NCI-H774 (cell line): Measurements from ENCODE around the gene VSIG10L.

Experiments
- DNase-seq: peaks from one replicate; lab custom pipeline; 2025; lab: John Stamatoyannopoulos, UW

Gene VSIG10L

DNA sequence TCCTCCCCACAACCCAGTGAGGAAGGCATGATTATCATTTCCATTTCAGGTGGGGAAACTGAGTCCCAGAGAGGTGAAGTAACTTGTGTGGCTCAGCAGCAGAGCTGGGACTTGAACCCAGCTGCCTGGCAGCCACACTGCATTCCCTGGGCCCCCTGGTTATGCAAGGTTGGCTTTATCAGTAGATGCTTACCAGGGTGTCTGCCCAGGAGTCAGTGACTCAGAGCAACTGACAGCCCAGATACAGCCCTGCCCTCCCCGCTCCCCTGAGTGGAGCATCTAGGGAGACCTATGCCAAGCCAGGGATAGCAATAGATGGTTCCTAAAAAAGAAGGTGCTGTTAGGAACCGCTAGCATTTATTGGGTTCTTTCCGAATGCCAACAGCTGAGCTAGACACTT, 24.6 kb downstream of the VSIG10L start:
- DNase-seq = no peak

DNA sequence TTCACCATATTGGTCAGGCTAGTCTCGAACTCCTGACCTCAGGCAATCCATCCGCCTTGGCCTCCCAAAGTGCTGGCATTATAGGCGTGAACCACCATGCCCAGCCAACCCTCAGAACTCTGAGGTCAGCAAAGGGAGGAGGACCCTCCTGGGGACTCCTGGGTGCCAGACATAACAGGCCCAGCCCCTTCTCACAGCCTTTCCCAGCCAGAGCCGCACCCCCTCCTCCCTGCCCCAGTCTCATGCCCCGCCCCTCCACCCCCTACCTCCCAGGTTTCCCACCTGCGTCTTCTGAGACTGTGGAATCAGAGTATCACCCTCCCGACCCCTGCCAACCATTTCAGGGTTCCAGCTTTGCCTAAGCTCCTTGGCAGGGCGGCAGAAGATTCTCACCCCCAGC, 25.3 kb downstream of the VSIG10L start:
- DNase-seq = no peak

DNA sequence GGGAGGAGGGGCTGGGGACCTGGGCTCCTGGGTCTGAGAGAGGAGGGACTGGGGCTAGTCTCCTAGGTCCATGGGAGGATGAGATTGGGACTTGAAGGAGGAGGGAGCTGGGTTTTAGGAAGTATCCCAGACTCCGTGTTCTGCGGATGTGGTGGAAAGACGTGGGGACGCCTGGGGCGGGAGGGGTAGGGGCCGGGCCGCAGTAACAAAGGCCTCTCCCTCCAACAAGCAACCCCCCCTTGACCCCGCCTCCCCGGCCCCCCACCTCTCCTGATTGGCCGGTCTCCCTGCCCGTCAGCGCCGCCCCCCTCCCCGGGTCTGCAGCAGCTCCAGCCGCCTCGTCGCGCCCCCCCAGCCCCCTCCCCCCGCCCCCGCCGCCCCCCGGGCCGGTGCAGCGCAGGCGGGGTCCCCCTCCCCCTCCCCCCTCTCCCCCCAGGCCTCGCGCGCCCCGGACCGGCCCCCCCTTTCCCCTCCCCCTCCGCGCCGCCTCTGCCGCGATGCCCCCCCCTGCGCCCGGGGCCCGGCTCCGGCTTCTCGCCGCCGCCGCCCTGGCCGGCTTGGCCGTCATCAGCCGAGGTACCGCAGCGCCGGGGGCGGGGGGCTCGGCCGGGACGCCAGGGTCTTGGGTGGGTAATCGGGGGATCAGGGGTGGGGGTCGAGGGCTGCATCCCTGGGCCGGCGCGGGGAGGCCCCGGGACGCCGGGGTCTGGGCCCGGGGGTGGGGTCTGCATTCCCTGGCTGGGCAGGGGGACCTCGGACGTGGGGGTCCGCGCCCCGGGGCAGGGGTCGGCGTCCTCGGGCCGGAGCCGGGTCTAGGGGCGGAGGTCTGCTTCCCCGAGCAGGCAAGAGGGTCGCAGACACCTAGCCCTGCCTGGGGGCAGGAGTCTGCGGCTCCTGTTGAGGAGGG, 30.3 kb downstream of the VSIG10L start, which contains the start of gene IGLON5:
IGLON5 (plus strand) TSS at position 294 of the 907 bp plus-strand sequence; CDS start at position 498, 204 bp downstream.
- no peak for DNase-seq

DNA sequence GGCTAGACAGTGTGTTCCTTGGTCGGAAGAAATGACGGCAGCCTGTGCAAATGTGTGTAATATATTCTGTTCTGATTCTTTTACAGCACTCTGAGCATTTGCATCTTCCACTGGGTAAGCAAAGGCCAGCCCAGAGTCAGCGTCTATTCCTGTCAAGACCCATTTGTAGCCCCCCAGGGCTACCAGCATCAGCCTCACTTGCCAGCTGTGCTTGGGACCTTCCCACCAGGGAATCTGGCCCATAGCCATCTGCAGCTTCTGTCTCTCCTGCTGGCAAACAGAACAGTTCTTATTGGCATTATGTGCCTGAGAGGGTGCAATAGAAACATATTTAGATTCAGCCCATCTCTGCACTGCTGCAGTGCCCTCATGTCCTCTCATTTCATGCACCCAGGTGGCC, 36.5 kb downstream of the VSIG10L start:
- no peak for DNase-seq

DNA sequence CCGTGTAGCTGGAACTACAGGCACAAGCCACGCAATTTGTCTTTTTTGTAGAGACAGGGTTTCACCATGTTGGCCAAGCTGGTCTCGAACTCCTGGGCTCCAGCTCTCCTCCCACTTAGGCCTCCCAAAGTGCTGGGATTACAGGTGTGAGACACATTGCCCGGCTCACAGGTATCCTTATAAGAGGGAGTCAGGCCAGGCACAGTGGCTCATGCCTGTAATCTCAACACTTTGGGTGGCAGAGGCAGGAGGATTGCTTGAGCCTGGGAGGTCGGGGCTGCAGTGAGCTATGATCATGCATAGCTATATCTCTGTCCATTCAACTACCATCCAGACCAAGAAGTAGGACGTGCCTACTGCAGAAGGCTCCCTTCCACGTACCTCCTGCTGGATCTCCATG, 40.7 kb downstream of the VSIG10L start:
- DNase-seq = no peak

DNA sequence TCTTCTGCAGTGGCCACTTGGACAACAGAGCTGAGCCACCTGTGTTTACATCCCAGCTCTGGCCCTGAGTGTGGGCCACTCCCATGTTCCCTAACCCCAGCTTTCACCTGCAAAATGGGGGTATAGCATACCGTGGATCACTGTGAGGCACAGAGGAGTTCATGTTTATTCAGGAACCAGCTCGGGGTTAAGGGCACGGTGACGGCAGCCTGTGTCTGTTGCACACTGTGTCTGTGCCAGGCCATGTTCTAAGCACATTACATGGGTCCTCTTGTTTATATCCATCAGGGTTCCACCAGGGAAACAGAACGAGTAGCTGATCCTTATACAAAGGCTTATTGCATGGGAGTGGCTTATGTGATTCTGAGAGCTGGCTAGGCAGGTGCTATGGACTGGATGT, 44.5 kb downstream of the VSIG10L start:
- no peak for DNase-seq

DNA sequence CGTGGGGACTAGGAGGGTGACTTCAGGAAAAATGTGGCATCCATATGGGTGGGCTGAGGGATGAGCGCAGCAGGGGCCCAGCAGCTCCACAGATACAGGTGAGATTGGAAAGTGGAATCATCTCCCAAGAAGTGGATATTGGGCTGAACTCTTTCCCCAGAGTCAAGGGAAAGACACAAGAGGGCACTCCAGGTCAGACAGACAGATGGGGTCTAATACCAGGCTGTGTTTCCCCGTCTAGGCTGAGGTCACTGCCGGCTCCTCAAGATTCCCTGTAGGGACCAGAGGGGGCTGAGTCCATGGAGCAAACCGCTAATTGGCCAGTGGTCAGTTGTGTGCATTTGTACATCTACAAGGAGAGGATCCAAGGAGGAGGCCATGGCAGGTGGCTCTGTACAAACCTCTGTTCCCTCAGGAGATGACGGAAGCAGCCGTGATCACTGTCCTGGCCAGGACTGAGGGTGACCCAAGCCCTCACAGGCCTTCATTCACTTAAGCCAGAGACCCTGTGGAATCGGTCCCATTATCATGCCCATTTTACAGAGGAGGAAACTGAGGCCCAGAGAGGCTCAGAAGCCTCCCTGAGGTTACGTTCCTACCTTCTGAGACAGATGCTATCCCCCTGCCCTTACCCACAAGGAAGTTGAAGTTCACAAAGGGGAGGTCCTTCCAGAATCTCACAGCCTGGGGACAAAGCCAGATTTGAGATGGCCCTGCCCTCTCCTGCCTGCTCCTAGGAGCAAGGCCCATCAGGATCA, 45.4 kb downstream of the VSIG10L start:
- no peak for DNase-seq

DNA sequence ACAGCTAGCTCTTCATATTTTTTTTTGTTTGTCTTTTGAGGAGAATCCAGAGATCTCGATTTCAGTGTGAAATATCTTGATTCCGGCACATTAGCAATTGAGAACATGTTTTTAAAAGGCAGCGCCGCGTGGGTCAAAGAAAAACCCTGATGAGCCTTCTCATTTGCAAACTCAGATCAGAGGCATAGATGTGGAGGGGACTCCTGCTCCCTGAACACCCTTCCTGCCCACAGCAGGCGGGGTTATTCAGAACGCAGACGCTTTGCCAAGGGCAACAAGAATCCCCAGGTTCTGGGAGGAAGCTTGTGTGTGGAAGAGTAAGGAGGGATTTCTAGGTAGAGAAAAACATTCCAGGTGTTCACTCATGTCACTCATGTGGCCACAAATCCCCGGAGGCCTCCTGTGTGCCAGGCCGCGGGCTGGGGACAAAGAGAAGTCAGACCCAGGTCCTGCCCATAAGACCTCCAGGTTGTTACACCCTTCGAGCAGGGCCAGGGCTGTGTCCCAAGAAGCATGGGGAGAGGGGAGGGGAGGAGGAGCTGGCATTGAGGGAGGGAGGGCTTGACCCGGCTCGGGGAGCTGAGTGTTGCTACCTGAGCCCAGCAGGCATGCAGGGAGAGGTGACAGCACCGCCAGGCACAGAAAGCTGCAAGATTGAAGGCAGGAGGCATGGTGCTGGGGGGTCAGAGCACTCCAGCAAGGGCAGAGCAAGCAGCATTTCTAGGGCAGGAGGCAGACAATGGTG, 46.4 kb downstream of the VSIG10L start:
- DNase-seq = no peak

DNA sequence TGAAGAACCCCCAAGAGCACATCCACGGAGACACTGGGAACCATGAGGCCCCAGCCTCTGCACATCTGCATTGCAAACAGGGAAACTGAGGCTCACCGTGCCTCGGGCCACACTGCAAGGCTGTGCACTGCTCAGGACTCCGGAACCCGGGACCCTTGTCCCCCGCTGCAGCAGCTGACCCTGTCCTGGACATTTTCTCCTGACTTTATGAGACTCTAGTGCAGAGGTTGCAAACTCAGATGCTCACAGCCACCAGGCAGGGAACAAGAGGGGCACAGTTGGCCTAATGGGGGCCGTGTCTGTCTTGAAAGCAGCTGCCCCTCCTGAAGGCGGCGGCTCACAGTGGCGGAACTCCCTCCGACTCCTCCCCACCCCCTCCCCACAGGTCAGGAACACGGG, 47.0 kb downstream of the VSIG10L start:
- no peak for DNase-seq

DNA sequence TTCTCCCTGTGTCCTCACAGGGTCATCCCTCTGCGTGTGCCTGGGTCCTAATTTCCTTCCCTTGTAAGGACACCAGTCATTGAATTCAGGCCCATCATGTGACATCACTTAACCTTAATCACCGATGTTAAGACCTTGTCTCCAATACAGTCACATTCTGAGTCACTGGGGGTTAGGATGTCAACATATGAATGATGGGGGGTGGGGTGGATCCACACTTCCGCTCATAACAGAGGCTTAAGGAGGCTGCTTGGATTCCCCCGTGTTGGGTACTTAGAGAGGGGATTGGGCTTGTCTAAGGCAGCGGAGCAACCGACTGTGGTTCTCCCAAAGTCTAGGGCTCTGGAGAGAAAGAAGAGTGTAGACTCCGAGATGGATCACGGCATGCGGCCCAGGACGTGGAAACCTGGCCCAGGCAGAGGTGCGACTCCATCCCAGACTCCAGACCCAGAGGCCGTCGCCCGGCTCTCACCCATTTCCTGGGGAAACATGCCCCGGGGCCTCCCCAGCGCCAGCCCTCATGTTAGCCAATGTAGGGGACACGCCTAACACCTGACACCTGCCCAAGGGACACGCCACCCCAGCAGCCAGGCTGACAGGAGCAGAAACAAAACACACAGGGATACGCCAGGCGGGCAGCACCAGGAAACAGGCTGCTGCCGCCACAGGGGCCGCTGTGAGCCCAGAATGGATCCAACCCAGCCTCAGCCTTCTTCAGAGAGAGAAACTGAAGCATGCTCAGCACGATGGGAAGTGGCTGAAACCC, 47.5 kb downstream of the VSIG10L start:
- no peak for DNase-seq

DNA sequence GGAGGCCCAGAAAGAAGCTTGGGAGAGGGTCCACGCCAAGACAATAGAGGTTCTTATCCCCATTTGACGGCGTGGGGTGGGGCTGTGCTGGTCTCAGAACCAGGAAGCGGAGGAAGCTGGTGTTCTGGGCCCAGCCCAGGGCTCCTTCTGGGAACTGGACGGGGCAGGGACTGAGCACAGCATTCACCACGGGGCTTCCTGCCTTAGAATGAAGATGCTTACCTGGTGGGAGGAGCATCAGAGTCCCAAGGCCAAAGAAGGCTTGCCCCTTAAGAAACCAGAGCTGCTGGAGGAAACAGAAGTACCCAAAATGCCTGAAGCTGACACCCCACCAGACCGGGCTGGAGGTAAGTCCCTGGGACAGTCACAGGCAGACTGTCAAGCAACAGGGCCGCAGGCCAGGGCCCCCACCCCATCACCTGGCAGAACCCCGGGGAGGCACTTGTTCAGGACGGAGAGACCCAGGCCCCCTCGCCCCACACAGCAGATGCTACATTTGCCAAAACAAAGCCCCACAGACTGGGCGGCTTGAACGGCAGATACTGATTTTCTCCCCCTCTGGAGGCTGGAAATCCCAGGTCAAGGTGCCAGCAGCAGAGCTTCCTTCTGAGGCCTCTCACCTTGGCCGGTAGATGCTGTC, 48.2 kb downstream of the VSIG10L start:
- no peak for DNase-seq

DNA sequence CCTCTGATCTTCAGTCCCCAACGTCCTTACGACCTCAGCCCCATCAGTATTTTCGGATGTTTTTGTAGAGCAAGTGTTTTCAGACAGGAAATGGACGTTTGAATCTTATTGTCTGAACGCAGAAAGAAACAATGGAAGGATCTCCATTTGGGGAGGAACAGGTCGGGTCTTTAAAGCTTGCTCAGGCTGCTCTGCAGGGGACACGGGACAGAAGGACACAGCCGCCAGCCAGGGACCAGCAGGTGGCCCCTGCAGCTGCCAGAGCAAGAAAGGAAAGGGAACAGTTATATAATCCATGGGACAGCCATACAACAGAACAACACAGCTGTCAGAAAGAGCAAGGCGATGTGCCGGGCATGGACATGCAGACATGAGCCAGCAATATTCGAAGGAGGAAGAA, 49.0 kb downstream of the VSIG10L start:
- DNase-seq = no peak

DNA sequence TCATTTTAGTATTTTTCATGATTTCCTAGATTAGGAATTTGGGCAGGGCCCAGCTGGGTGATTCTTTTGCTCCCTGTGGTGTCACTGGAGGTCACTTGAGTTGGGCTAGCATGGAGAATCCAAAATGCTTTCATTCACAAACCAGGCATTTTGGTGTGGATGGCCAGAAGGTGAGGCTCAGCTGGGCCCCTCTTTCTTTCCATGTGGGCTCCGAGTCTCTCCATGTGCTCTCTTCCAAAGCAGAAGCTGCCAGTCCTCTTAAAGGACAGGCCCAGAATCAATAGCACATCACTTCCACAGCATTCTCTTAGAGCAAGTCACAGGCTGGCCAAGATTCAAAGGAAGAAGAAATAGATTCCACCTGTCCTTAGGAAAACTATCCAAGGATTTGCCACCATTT, 52.3 kb downstream of the VSIG10L start:
- DNase-seq = no peak

DNA sequence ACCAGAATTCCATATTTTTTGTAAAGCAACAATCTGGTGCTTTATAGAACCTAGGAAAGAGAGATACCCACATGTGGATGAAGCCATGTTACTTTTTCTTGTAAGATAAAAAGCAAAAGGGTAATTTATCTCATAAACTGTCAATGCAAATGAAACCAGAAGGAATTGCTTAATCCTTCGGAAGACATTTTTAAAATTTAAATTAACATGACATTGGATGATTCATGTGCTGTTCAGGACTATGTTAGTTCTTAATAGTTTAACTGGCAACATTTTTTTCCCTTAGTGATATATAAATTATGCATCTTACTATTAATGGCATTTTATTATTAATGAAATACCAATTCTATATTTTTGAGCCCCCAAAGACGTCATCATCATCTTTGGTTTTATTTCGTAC, 56.3 kb downstream of the VSIG10L start:
- no peak for DNase-seq

DNA sequence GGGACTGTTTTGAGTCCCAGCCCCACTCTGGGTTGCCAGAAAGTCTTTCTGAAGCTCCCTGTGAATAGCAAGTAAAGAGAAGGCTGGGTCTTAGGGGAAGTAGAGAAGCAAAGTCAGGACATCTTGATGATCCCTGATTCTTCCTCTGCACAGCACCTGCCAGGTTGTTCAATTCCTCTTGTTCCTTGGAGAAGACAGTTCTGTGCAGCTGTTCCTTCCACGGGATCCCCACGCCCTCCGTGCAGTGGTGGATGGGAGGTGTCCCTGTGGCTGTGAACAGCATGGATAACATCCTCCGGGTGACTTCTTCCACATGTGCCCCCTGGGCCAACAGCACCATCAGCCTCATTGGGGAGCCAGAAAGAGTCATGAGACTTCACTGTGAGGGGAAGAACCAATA, 59.6 kb downstream of the VSIG10L start:
- no peak for DNase-seq
